HG03060 (cell line): ENCODE measurements around the gene APOBEC3H.

Experiments used
- ATAC-seq: cut with Tn5 transposase; IDR thresholded peaks from one replicate; pipeline ENCODE4 v1.9.1; 2021; ENCODE audit warnings: low read depth, moderate number of reproducible peaks; ENCODE audit not compliant: unreplicated experiment

The APOBEC3H gene

GRCh38 chr22:39106326-39106725, 9.3 kb downstream of the APOBEC3H start:
- no peak for ATAC-seq

- ATAC-seq: no peak
Measured at GRCh38 chr22:39108487-39108886, 11.4 kb downstream of the APOBEC3H start.

- no peak for ATAC-seq
Measured at GRCh38 chr22:39109361-39109760, 12.3 kb downstream of the APOBEC3H start.

- no peak for ATAC-seq
Measured at GRCh38 chr22:39110631-39111561, 13.9 kb downstream of the APOBEC3H start.

GRCh38 chr22:39114112-39114511, 17.1 kb downstream of the APOBEC3H start:
- ATAC-seq: no peak

GRCh38 chr22:39115570-39115969, 18.5 kb downstream of the APOBEC3H start:
- ATAC-seq: no peak

- ATAC-seq: no peak
Measured at GRCh38 chr22:39115977-39116621, 19.1 kb downstream of the APOBEC3H start.

- no peak for ATAC-seq
Measured at GRCh38 chr22:39117585-39118191, 20.6 kb downstream of the APOBEC3H start.

- ATAC-seq: no peak
Measured at GRCh38 chr22:39120983-39121382, 23.9 kb downstream of the APOBEC3H start.

GRCh38 chr22:39122772-39123470, 25.9 kb downstream of the APOBEC3H start:
- no peak for ATAC-seq

- no peak for ATAC-seq
Measured at GRCh38 chr22:39123751-39124581, 26.9 kb downstream of the APOBEC3H start.

- no peak for ATAC-seq
Measured at GRCh38 chr22:39125622-39126021, 28.6 kb downstream of the APOBEC3H start.

- no peak for ATAC-seq
Measured at GRCh38 chr22:39128508-39128907, 31.5 kb downstream of the APOBEC3H start.

GRCh38 chr22:39129081-39129480, 32.0 kb downstream of the APOBEC3H start:
- no peak for ATAC-seq

GRCh38 chr22:39129746-39130145, 32.7 kb downstream of the APOBEC3H start:
- no peak for ATAC-seq

- no peak for ATAC-seq
Measured at GRCh38 chr22:39130152-39130704, 33.2 kb downstream of the APOBEC3H start.

GRCh38 chr22:39130892-39131855, 34.1 kb downstream of the APOBEC3H start:
- ATAC-seq: no peak

- no peak for ATAC-seq
Measured at GRCh38 chr22:39132281-39132680, 35.2 kb downstream of the APOBEC3H start.
